DND-41 (cell line): ENCODE measurements around the gene BRK1.

Source experiments
- EZH2 ChIP-seq: IDR thresholded peaks from 3 replicates; pipeline ENCODE4 v1.6.1; 2012; ENCODE audit warnings: borderline replicate concordance, low read depth, mild to moderate bottlenecking, moderate library complexity, low read length, inconsistent platforms; ENCODE audit not compliant: severe bottlenecking
- TF ChIP-seq, protein P1 (sequence below): IDR thresholded peaks from 2 replicates; pipeline ENCODE4 v1.5.1; 2012; ENCODE audit warnings: borderline replicate concordance, low read length, moderate library complexity, mild to moderate bottlenecking; ENCODE audit not compliant: poor library complexity, severe bottlenecking; ENCODE audit errors: extremely low read depth

DNA sequence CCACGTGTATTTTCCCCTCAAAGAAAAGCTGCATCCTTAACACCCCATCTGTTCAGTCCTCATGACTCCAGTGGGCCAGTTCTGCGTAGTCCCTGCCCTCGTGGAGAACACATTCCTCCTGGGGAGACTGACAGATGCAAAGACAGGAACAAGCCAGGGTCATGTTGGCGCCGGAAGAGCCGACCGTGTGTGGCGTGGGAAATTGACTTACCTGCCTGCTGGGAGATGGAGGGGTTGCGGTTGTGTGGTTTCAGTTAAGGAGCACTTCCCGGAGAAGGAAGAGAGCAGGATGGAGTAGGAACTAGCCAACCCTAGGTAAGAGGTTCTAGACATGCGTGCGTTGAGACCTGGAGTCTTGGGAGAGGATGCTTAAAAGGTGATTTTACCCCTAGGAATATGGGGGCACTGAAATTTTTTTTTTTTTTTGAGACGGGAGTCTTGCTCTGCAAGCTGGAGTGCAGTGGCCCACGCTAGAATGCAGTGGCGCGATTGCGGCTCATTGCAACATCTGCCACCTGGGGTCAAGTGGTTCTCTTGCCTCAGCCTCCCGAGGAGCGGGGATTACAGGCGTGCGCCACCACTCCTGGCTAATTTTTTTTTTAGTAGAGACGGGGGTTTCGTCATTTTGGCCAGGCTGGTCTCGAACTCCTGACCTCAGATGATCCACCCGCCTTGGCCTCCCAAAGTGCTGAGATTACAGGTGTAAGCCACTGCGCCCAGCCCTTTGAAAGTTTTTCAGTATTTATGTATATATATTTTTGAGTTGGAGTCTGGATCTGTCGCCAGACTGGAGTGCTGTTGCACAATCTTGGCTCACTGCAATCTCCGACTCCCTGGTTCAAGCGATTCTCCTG is 27.5 kb downstream of the BRK1 start:
- TF ChIP-seq, protein P1, sequence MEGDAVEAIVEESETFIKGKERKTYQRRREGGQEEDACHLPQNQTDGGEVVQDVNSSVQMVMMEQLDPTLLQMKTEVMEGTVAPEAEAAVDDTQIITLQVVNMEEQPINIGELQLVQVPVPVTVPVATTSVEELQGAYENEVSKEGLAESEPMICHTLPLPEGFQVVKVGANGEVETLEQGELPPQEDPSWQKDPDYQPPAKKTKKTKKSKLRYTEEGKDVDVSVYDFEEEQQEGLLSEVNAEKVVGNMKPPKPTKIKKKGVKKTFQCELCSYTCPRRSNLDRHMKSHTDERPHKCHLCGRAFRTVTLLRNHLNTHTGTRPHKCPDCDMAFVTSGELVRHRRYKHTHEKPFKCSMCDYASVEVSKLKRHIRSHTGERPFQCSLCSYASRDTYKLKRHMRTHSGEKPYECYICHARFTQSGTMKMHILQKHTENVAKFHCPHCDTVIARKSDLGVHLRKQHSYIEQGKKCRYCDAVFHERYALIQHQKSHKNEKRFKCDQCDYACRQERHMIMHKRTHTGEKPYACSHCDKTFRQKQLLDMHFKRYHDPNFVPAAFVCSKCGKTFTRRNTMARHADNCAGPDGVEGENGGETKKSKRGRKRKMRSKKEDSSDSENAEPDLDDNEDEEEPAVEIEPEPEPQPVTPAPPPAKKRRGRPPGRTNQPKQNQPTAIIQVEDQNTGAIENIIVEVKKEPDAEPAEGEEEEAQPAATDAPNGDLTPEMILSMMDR = no peak
- TF ChIP-seq EZH2 = no peak
